SK-N-SH (cell line): ENCODE data around the gene PLCG2. TPM values are rescaled to one million over a fixed set of nuclear protein-coding genes. Genes with fewer than 3 reads are reported as not detected.

Experiments
- CTCF ChIA-PET: fragments of 300-600, 350-600 bp; formaldehyde crosslinking; extraction: SDS; loops from one replicate; lab custom pipeline; 2021; lab: Yijun Ruan, JAX
- POLR2A ChIA-PET: fragments of 350-600 bp; sonication (Branson Sonifier 250); formaldehyde crosslinking; extraction: SDS; loops from one replicate; lab custom pipeline; 2020; ENCODE audit warnings: antibody characterized with exemption, inconsistent platforms; lab: Yijun Ruan, JAX
- DNase-seq: peaks from one replicate; pipeline ENCODE4 v3.0.0; 2012
- H2AFZ ChIP-seq: fragments of 200-600 bp; sonication (generic); 2 replicates; pipeline ENCODE4 v1.8.1; 2016; ENCODE audit warnings: antibody characterized with exemption, mild to moderate bottlenecking, low read depth
- H3F3A ChIP-seq: fragments of 200-600 bp; sonication (generic); replicated peaks from 2 replicates; pipeline ENCODE3; 2016; ENCODE audit warnings: antibody characterized with exemption, mild to moderate bottlenecking; ENCODE audit not compliant: insufficient read depth
- H3K27ac ChIP-seq, 2 experiments: fragments of 200-500 bp in 1 of 2; fragments of 200-600 bp in 1 of 2; sonication (Bioruptor generic) in 1 of 2; sonication (generic), shearing (Covaris generic) in 1 of 2; 2 replicates each; pipeline versions ENCODE4 v1.5.1 to v1.6.1; 2014 to 2016; ENCODE audit warnings: low read depth in 2 of 2, inconsistent platforms in 1 of 2, low read length in 1 of 2, mild to moderate bottlenecking in 1 of 2, mixed read lengths in 1 of 2
- H3K27me3 ChIP-seq: fragments of 200-600 bp; sonication (generic), shearing (Covaris generic); 2 replicates; pipeline ENCODE4 v1.6.1; 2016; ENCODE audit warnings: mixed run types; ENCODE audit not compliant: insufficient read depth
- H3K36me3 ChIP-seq, 2 experiments: fragments of 200-500 bp in 1 of 2; fragments of 200-600 bp in 1 of 2; sonication (Bioruptor generic) in 1 of 2; sonication (generic) in 1 of 2; replicated peaks in 1 of 2; 2 replicates each; pipeline versions ENCODE3 to v1.5.1; 2014 to 2016; ENCODE audit warnings: low read length in 1 of 2, mild to moderate bottlenecking in 1 of 2; ENCODE audit not compliant: insufficient read depth in 2 of 2, control insufficient read depth in 1 of 2
- H3K4me1 ChIP-seq, 2 experiments: fragments of 200-500 bp in 1 of 2; fragments of 200-600 bp in 1 of 2; sonication (Bioruptor generic) in 1 of 2; sonication (generic), shearing (Covaris generic) in 1 of 2; 2 replicates each; pipeline versions ENCODE4 v1.5.1 to v1.6.1; 2014 to 2016; ENCODE audit warnings: low read depth in 1 of 2, low read length in 1 of 2, mixed run types in 1 of 2; ENCODE audit not compliant: insufficient read depth in 2 of 2, control insufficient read depth in 1 of 2
- H3K4me2 ChIP-seq: fragments of 200-600 bp; sonication (generic), shearing (Covaris generic); 2 replicates; pipeline ENCODE4 v1.6.1; 2017; ENCODE audit warnings: mixed run types
- H3K4me3 ChIP-seq, 2 experiments: fragments of 200-500 bp in 1 of 2; fragments of 200-600 bp in 1 of 2; sonication (Bioruptor generic) in 1 of 2; sonication (generic), shearing (Covaris generic) in 1 of 2; 2 replicates each; pipeline versions ENCODE4 v1.5.1 to v1.8.1; 2014 to 2016; ENCODE audit warnings: low read depth in 2 of 2, inconsistent platforms in 1 of 2, low read length in 1 of 2, mild to moderate bottlenecking in 1 of 2, mixed read lengths in 1 of 2, moderate library complexity in 1 of 2
- H3K79me2 ChIP-seq: fragments of 200-600 bp; sonication (generic); 2 replicates; pipeline ENCODE4 v1.8.1; 2017; ENCODE audit warnings: mild to moderate bottlenecking; ENCODE audit not compliant: insufficient read depth
- H3K9ac ChIP-seq: fragments of 200-600 bp; sonication (generic); 2 replicates; pipeline ENCODE4 v1.6.1; 2017; ENCODE audit warnings: mixed run types
- H3K9me2 ChIP-seq: fragments of 200-600 bp; sonication (generic); 2 replicates; pipeline ENCODE4 v1.6.1; 2017; ENCODE audit warnings: mixed run types
- H3K9me3 ChIP-seq: fragments of 200-600 bp; sonication (generic); 2 replicates; pipeline ENCODE4 v1.6.1; 2017; ENCODE audit warnings: mixed run types, mild to moderate bottlenecking, moderate library complexity
- H4K20me1 ChIP-seq: fragments of 200-600 bp; sonication (generic); 2 replicates; pipeline ENCODE4 v1.6.1; 2017; ENCODE audit warnings: mild to moderate bottlenecking, mixed run types; ENCODE audit not compliant: insufficient read depth
- ELF1 ChIP-seq: IDR thresholded peaks from 2 replicates; pipeline ENCODE4 v1.4.0; 2012
- EZH2phosphoT487 ChIP-seq: fragments of 200-600 bp; sonication (generic); IDR thresholded peaks from 2 replicates; pipeline ENCODE4 v1.6.1; 2017; ENCODE audit warnings: low read depth, mixed run types, mild to moderate bottlenecking, antibody characterized with exemption, moderate library complexity, borderline replicate concordance
- FOXJ3 ChIP-seq: sonication (generic); formaldehyde crosslinking; IDR thresholded peaks from 2 replicates; pipeline ENCODE4 v1.5.1; 2020; ENCODE audit warnings: mild to moderate bottlenecking, missing genetic modification reagents
- NFIC ChIP-seq: IDR thresholded peaks from 2 replicates; pipeline ENCODE4 v1.4.0; 2012; ENCODE audit warnings: borderline replicate concordance
- POLR2AphosphoS5 ChIP-seq: IDR thresholded peaks from 2 replicates; pipeline ENCODE4 v1.6.1; 2012; ENCODE audit warnings: low read depth, low read length
- RAD21 ChIP-seq: IDR thresholded peaks from 2 replicates; pipeline ENCODE4 v1.6.1; 2012; ENCODE audit warnings: mild to moderate bottlenecking, low read length
- RCOR1 ChIP-seq: fragments of 150-350 bp; IDR thresholded peaks from 2 replicates; pipeline ENCODE4 v1.6.1; 2017; ENCODE audit warnings: antibody characterized with exemption, low read length
- RFX5 ChIP-seq: IDR thresholded peaks from 2 replicates; pipeline ENCODE4 v1.6.1; 2012; ENCODE audit warnings: mild to moderate bottlenecking, improper control_type of control experiment, low read length
- RXRA ChIP-seq: IDR thresholded peaks from 2 replicates; pipeline ENCODE4 v1.4.0; 2012; ENCODE audit warnings: low read depth, mild to moderate bottlenecking, borderline replicate concordance
- SIN3A ChIP-seq: IDR thresholded peaks from 2 replicates; pipeline ENCODE4 v1.6.1; 2012; ENCODE audit warnings: low read depth, mild to moderate bottlenecking, low read length, moderate library complexity, borderline replicate concordance
- TAF1 ChIP-seq: IDR thresholded peaks from 2 replicates; pipeline ENCODE4 v1.6.1; 2012; ENCODE audit warnings: low read depth, mild to moderate bottlenecking, low read length, moderate library complexity, borderline replicate concordance
- TCF12 ChIP-seq: IDR thresholded peaks from 2 replicates; pipeline ENCODE4 v1.4.0; 2012
- TEAD4 ChIP-seq: IDR thresholded peaks from 2 replicates; pipeline ENCODE4 v1.4.0; 2012; ENCODE audit warnings: mild to moderate bottlenecking, borderline replicate concordance; ENCODE audit not compliant: insufficient read depth
- WGBS: methylation state at CpG from one replicate; pipeline ENCODE4 v1.1.6; 2017; ENCODE audit warnings: low lambda C conversion rate; 5-methylcytosine and 5-hydroxymethylcytosine counted together
- polyA plus RNA-seq, 3 experiments: library from polyadenylated mRNA; depleted of rRNA; stranded (reverse); fragments of >200 nt; gene quantifications; 2 replicates each; pipeline ENCODE4 v1.2.3, GENCODE V29; 2012
- TF ChIP-seq, protein P1 (sequence below): IDR thresholded peaks from 2 replicates; pipeline ENCODE4 v1.4.0; 2012; ENCODE audit warnings: low read depth
- TF ChIP-seq, protein P2 (sequence below): fragments of 150-350 bp; IDR thresholded peaks from 2 replicates; pipeline ENCODE4 v1.6.1; 2017; ENCODE audit warnings: antibody characterized with exemption, low read length, low read depth, borderline replicate concordance
- TF ChIP-seq, protein P3 (sequence below): fragments of 200-600 bp; sonication (generic); IDR thresholded peaks from 2 replicates; pipeline ENCODE4 v1.6.1; 2017; ENCODE audit warnings: antibody characterized with exemption, mild to moderate bottlenecking, moderate library complexity

The PLCG2 gene
- polyA plus RNA-seq, 1 of the 3 experiments (the other 2 are of a cell fraction), result 0.23 TPM

DNA sequence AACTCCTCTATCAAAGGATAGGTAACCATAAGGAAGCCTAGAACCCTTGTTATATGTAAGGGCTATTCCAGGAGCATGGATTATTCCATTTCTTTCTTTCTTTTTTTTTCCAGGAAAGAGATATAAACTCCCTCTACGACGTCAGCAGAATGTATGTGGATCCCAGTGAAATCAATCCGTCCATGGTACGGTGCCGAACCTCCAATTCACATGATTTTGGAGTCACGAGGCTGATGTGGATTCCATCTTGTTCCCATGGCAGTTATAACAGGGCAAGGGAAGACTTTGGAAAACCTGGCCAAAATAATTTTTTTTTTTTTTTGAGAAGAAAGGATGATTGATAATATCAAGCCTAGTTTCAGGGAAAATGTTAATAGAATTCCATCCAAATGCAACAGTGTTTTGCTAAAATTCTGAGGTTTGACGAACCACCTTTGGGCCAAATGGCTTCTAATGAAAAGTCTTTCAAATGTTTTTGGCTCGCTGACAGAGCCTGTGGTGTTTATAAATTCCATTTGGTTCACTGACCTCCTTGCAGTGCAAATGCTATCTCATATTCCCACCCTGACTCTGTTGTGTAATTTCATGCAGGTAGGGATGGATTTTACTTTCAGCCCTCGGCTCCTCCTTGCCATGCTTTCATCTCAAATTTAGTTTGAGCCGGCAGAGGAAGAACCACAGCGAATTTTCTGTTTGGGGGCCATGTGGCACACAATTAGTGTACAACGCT lies 142.2 kb downstream of the PLCG2 start:
- Histone ChIP-seq H4K20me1 (no peaks in the 10 kb centered on the region), H3K27me3 (peaks cover 20% of the 10 kb centered on the region; the same call in 1 of the 2 replicates), H3K4me2 (no peak overlapping the region), H3K79me2 (no peaks in the 10 kb centered on the region), H3K36me3 (no peaks in the 10 kb centered on the region), H3K9ac (no peak overlapping the region), H3K4me1 (no peaks in the 10 kb centered on the region), H2AFZ (no peak overlapping the region), H3K9me2 (no peaks in the 10 kb centered on the region), H3K9me3 (no peaks in the 10 kb centered on the region), H3F3A (no peaks in the 10 kb centered on the region), H3K27ac (no peak overlapping the region), H3K4me3 (no peak overlapping the region)
- ChIA-PET CTCF (no interaction called here), POLR2A (no interaction called here)
- TF ChIP-seq POLR2AphosphoS5 (no peak), FOXJ3 (CRISPR knock-in tag) (no peak), ELF1 (no peak), RFX5 (no peak), SIN3A (no peak), EZH2phosphoT487 (no peak), TEAD4 (no peak), TAF1 (no peak), RAD21 (no peak), NFIC (no peak), RCOR1 (no peak), RXRA (no peak), TCF12 (no peak)
- TF ChIP-seq, protein P1, sequence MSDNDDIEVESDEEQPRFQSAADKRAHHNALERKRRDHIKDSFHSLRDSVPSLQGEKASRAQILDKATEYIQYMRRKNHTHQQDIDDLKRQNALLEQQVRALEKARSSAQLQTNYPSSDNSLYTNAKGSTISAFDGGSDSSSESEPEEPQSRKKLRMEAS, result no peak
- TF ChIP-seq, protein P2, sequence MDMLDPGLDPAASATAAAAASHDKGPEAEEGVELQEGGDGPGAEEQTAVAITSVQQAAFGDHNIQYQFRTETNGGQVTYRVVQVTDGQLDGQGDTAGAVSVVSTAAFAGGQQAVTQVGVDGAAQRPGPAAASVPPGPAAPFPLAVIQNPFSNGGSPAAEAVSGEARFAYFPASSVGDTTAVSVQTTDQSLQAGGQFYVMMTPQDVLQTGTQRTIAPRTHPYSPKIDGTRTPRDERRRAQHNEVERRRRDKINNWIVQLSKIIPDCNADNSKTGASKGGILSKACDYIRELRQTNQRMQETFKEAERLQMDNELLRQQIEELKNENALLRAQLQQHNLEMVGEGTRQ, result no peak
- TF ChIP-seq, protein P3, sequence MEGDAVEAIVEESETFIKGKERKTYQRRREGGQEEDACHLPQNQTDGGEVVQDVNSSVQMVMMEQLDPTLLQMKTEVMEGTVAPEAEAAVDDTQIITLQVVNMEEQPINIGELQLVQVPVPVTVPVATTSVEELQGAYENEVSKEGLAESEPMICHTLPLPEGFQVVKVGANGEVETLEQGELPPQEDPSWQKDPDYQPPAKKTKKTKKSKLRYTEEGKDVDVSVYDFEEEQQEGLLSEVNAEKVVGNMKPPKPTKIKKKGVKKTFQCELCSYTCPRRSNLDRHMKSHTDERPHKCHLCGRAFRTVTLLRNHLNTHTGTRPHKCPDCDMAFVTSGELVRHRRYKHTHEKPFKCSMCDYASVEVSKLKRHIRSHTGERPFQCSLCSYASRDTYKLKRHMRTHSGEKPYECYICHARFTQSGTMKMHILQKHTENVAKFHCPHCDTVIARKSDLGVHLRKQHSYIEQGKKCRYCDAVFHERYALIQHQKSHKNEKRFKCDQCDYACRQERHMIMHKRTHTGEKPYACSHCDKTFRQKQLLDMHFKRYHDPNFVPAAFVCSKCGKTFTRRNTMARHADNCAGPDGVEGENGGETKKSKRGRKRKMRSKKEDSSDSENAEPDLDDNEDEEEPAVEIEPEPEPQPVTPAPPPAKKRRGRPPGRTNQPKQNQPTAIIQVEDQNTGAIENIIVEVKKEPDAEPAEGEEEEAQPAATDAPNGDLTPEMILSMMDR, result no peak
- WGBS, result 42% methylated on average over 12 of the region's 12 CpGs
- DNase-seq, result no peak
